Glutamatergic neuron (in vitro differentiated cells): ENCODE results near the gene GALE. TPM values are rescaled to one million over a fixed set of nuclear protein-coding genes. Genes with fewer than 3 reads are reported as not detected.
A peak's percentile ranks its signal among the peaks of the same experiment; 100 is the strongest.
"Not testable (repeated sequence)": the region's sequence is repeated elsewhere in the genome, so short reads cannot be mapped to it uniquely, and the experiment has no call there.

Experiments
- DNase-seq: peaks from one replicate; pipeline ENCODE4 v3.0.0; 2022
- H3K27ac Mint-ChIP-seq: one replicate; pipeline ENCODE4 v1.8.0; 2020; ENCODE audit warnings: mild to moderate bottlenecking, mixed read lengths, inconsistent platforms; ENCODE audit not compliant: unreplicated experiment
- H3K27me3 Mint-ChIP-seq: one replicate; pipeline ENCODE4 v1.8.0; 2020; ENCODE audit warnings: mild to moderate bottlenecking, moderate library complexity, mixed read lengths, inconsistent platforms; ENCODE audit not compliant: unreplicated experiment
- H3K36me3 Mint-ChIP-seq: one replicate; pipeline ENCODE4 v1.8.0; 2020; ENCODE audit warnings: mild to moderate bottlenecking, mixed read lengths, inconsistent platforms; ENCODE audit not compliant: unreplicated experiment
- H3K4me1 Mint-ChIP-seq: one replicate; pipeline ENCODE4 v1.8.0; 2020; ENCODE audit warnings: mild to moderate bottlenecking, low read depth, mixed read lengths, inconsistent platforms; ENCODE audit not compliant: unreplicated experiment
- H3K4me3 Mint-ChIP-seq: one replicate; pipeline ENCODE4 v1.8.0; 2020; ENCODE audit warnings: mild to moderate bottlenecking, mixed read lengths, inconsistent platforms; ENCODE audit not compliant: unreplicated experiment
- H3K9me3 Mint-ChIP-seq: one replicate; pipeline ENCODE4 v1.8.0; 2020; ENCODE audit warnings: mild to moderate bottlenecking, moderate library complexity, mixed read lengths, inconsistent platforms; ENCODE audit not compliant: unreplicated experiment
- CTCF ChIP-seq: fragments of 200-600 bp; sonication (generic); IDR thresholded peaks from one replicate; pipeline ENCODE4 v1.5.0; 2021; ENCODE audit not compliant: partially characterized antibody, unreplicated experiment
- long read RNA-seq: library from polyadenylated mRNA; unstranded; transcript quantifications from one replicate; pipeline ENCODE4 v2.0.0, GENCODE V29; 2020; ENCODE audit not compliant: unreplicated experiment
- total RNA-seq: library from RNA; stranded (reverse); fragmentation: NEBNext Ultra II Directional; extraction: Animal tissue kit (Norgen Biotek cat#: 25700); gene quantifications from one replicate; pipeline ENCODE4 v1.2.1, GENCODE V29; 2021; ENCODE audit not compliant: unreplicated experiment

GALE gene
- total RNA-seq: 32.6 TPM
- long read RNA-seq, transcript GALE-216 (12 exons, 1,566 nt): major isoform, 13 of 25 reads
- long read RNA-seq, partial matches to known transcripts: 0 of 25 reads
- long read RNA-seq, other reads (novel, unspliced or antisense): 9 of 25 reads

GRCh38 chr1:23800400-23801337, at the start of gene GALE:
TSS of gene GALE (minus strand) at chr1:23800754. CDS start at chr1:23799007, 1,747 bp downstream.
- H3K27me3 Mint-ChIP-seq: peaks cover 2% of the 10 kb centered on the region
- H3K4me3 Mint-ChIP-seq: peak within 1 kb of the TSS; percentile 93
- peaks cover 5% of the 10 kb centered on the region for H3K9me3 Mint-ChIP-seq
- peak within 1 kb of the TSS; percentile 89 for H3K27ac Mint-ChIP-seq
- H3K4me1 Mint-ChIP-seq: peaks cover 2% of the 10 kb centered on the region
- no peaks in the 10 kb centered on the region for H3K36me3 Mint-ChIP-seq
- DNase-seq: peak; percentile 91
- no peak for TF ChIP-seq CTCF

- H3K27ac Mint-ChIP-seq: no peak overlapping the region
- no peaks in the 10 kb centered on the region for H3K4me1 Mint-ChIP-seq
- no peaks in the 10 kb centered on the region for H3K27me3 Mint-ChIP-seq
- H3K36me3 Mint-ChIP-seq: peaks cover 16% of the 10 kb centered on the region
- peaks cover under 1% of the 10 kb centered on the region for H3K9me3 Mint-ChIP-seq
- H3K4me3 Mint-ChIP-seq: no peak overlapping the region
- TF ChIP-seq CTCF: no peak
- no peak for DNase-seq
These were observed 48.4 kb upstream of the GALE start for GRCh38 chr1:23848673-23849616.

- not testable (repeated sequence) for H3K4me1 Mint-ChIP-seq, H3K27me3 Mint-ChIP-seq, H3K9me3 Mint-ChIP-seq, H3K27ac Mint-ChIP-seq, DNase-seq, H3K4me3 Mint-ChIP-seq
- peaks cover 16% of the 10 kb centered on the region for H3K36me3 Mint-ChIP-seq
These were observed 47.0 kb upstream of the GALE start for GRCh38 chr1:23847482-23848095.

GRCh38 chr1:23845163-23845562, 44.6 kb upstream of the GALE start:
- Mint-ChIP-seq H3K36me3 (peaks cover 16% of the 10 kb centered on the region), H3K4me1 (no peaks in the 10 kb centered on the region), H3K4me3 (no peak overlapping the region), H3K9me3 (no peaks in the 10 kb centered on the region), H3K27ac (no peak overlapping the region), H3K27me3 (peaks cover 2% of the 10 kb centered on the region)
- DNase-seq: no peak
- no peak for TF ChIP-seq CTCF

GRCh38 chr1:23843644-23844043, 43.1 kb upstream of the GALE start:
- H3K4me3 Mint-ChIP-seq: no peak overlapping the region
- no peaks in the 10 kb centered on the region for H3K9me3 Mint-ChIP-seq
- peaks cover 2% of the 10 kb centered on the region for H3K27me3 Mint-ChIP-seq
- no peaks in the 10 kb centered on the region for H3K4me1 Mint-ChIP-seq
- peaks cover 16% of the 10 kb centered on the region for H3K36me3 Mint-ChIP-seq
- DNase-seq: no peak
- no peak overlapping the region for H3K27ac Mint-ChIP-seq
- TF ChIP-seq CTCF: no peak
